ENCODE results near the gene MTG2.

MTG2 gene

DNA sequence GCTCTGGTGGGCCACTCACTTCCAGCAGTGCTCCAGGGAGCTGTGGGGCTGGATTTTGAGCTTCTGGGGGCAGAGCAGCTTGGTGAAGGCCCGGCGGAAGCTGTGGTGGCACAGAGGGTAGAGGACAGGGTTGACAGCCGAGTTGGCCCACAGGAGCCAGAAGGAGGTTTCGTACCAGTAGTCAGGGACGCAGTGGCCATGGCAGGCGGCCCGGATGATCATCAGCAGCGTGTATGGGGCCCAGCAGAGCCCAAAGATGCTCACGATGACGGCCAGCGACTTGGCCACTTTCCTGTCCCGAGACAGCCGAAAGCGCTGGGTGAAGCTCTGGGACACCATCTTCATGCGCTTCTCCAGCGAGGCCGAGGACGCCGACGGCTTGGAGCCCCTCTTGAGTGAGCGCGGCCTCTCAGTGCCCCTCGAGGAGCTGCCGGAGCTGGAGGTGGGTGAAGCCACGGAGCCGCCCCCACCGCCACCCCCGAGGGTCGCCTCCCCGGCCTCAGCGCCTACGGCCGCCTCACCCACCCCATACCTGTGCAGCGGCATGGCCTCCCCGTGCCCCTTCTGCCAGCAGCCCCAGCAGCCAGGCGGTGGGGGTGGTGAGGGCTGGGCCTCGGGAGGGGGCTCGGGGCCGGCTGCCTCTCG lies 33.3 kb downstream of the MTG2 start:
- no peak overlapping the region for H3K4me3 ChIP-seq (ENCODE audit: low read length)
- H3K4me2 ChIP-seq (ENCODE audit: low read depth, low read length) = no peak overlapping the region
- peaks cover 82% of the 10 kb centered on the region for H3K27me3 ChIP-seq (replicated peaks; ENCODE audit: insufficient read depth, low read length)
- H4K20me1 ChIP-seq (ENCODE audit: insufficient read depth, low read length) = 0 out of 2 replicates have a peak, but pooled peaks cover 3% of the 10 kb centered on the region
- no peaks in the 10 kb centered on the region for H3K9me3 ChIP-seq (replicated peaks; ENCODE audit: insufficient read depth, low read length)
- H3K9ac ChIP-seq (ENCODE audit: low read length) = no peak overlapping the region
- TF ChIP-seq CTCF (IDR thresholded peaks at IDR 0.05; ENCODE audit: low read length) = no peak
- TF ChIP-seq EZH2 (optimal IDR thresholded peaks at IDR 0.05; ENCODE audit: low read depth, low read length) = no peak
- TF ChIP-seq EZH2phosphoT487 (IDR thresholded peaks at IDR 0.05; ENCODE audit: low read length) = no peak
- no peaks in the 10 kb centered on the region for H3F3A ChIP-seq (ENCODE audit: insufficient read depth, low read length)
- no peak overlapping the region for H3K27ac ChIP-seq (ENCODE audit: low read length)
- H3K9me2 ChIP-seq (replicated peaks; ENCODE audit: insufficient read depth, low read length) = no peaks in the 10 kb centered on the region
- H3K4me1 ChIP-seq (ENCODE audit: low read length) = no peaks in the 10 kb centered on the region
- no peak overlapping the region for H2AFZ ChIP-seq (ENCODE audit: low read length)
- H3K79me2 ChIP-seq (ENCODE audit: low read length) = no peaks in the 10 kb centered on the region
- no peak for DNase-seq
- H3K36me3 ChIP-seq (replicated peaks; ENCODE audit: insufficient read depth, low read length) = no peaks in the 10 kb centered on the region

DNA sequence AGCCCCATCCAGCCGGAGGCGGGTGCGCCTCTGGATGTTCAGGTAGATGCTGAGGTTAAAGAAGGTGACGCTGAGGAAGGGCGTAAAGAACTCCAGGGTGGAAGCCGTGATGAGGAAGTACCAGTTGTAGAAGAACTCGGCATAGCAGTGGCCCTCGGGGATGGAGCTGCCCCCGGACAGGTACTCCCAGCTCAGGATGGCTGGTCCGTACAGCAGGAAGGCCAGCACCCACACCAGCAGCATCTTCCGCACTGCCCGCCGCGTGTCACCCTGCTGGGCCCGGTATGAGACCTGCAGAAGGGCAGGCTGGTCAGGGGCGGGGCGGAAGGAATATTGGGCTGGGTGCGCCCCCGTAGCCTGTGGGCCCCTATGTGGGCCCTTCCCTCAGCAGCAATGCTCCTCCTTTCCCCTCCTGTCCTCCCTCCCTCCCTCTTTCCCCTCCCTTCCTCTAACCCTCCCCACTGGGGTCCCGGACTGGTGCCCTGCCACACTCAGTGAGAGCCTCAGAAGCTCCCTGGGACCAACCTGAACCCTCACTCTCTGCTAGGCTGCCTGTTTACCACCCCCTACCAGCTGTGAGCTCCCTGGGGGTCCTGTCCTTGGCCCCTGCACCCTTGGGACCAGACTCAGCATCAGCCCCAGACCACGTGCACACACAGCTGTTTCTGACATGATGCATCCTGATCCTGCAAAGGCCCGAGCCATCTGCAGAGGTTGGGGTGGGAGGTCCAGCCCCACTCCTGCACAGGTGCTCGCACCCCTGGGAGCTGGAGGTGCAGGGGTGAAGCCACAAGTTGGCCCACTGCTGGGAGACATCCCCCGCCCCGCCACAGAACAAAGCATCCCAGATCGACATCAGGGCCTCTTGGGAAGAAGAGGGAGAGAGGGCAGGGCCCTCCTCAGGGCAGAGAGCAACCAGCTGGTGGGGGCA lies 34.1 kb downstream of the MTG2 start:
- no peaks in the 10 kb centered on the region for H3K79me2 ChIP-seq (ENCODE audit: low read length)
- H3K9ac ChIP-seq (ENCODE audit: low read length) = no peak overlapping the region
- H3K9me2 ChIP-seq (replicated peaks; ENCODE audit: insufficient read depth, low read length) = no peaks in the 10 kb centered on the region
- H3K4me3 ChIP-seq (ENCODE audit: low read length) = no peak overlapping the region
- no peak overlapping the region for H2AFZ ChIP-seq (ENCODE audit: low read length)
- H3K4me2 ChIP-seq (ENCODE audit: low read depth, low read length) = no peak overlapping the region
- H3F3A ChIP-seq (ENCODE audit: insufficient read depth, low read length) = no peaks in the 10 kb centered on the region
- H4K20me1 ChIP-seq (ENCODE audit: insufficient read depth, low read length) = 0 out of 2 replicates have a peak, but pooled peaks cover 3% of the 10 kb centered on the region
- peaks cover 82% of the 10 kb centered on the region for H3K27me3 ChIP-seq (replicated peaks; ENCODE audit: insufficient read depth, low read length)
- TF ChIP-seq CTCF (IDR thresholded peaks at IDR 0.05; ENCODE audit: low read length) = no peak
- no peak for TF ChIP-seq EZH2 (optimal IDR thresholded peaks at IDR 0.05; ENCODE audit: low read depth, low read length)
- no peak for TF ChIP-seq EZH2phosphoT487 (IDR thresholded peaks at IDR 0.05; ENCODE audit: low read length)
- H3K4me1 ChIP-seq (ENCODE audit: low read length) = no peaks in the 10 kb centered on the region
- H3K27ac ChIP-seq (ENCODE audit: low read length) = no peak overlapping the region
- H3K36me3 ChIP-seq (replicated peaks; ENCODE audit: insufficient read depth, low read length) = no peaks in the 10 kb centered on the region
- no peaks in the 10 kb centered on the region for H3K9me3 ChIP-seq (replicated peaks; ENCODE audit: insufficient read depth, low read length)
- no peak for DNase-seq

GRCh38 chr20:62217913-62218773 lies 35.3 kb downstream of the MTG2 start:
- Histone ChIP-seq H3K9ac (ENCODE audit: low read length) (no peak overlapping the region), H4K20me1 (ENCODE audit: insufficient read depth, low read length) (0 out of 2 replicates have a peak, but pooled peaks cover 3% of the 10 kb centered on the region), H3K4me2 (ENCODE audit: low read depth, low read length) (no peak overlapping the region), H2AFZ (ENCODE audit: low read length) (no peak overlapping the region), H3K4me3 (ENCODE audit: low read length) (no peak overlapping the region), H3K79me2 (ENCODE audit: low read length) (no peaks in the 10 kb centered on the region), H3K9me3 (replicated peaks; ENCODE audit: insufficient read depth, low read length) (no peaks in the 10 kb centered on the region), H3K36me3 (replicated peaks; ENCODE audit: insufficient read depth, low read length) (no peaks in the 10 kb centered on the region), H3K4me1 (ENCODE audit: low read length) (no peaks in the 10 kb centered on the region), H3K27ac (ENCODE audit: low read length) (no peak overlapping the region), H3K9me2 (replicated peaks; ENCODE audit: insufficient read depth, low read length) (no peaks in the 10 kb centered on the region), H3K27me3 (replicated peaks; ENCODE audit: insufficient read depth, low read length) (peaks cover 87% of the 10 kb centered on the region), H3F3A (ENCODE audit: insufficient read depth, low read length) (no peaks in the 10 kb centered on the region)
- TF ChIP-seq EZH2 (optimal IDR thresholded peaks at IDR 0.05; ENCODE audit: low read depth, low read length) (no peak), CTCF (IDR thresholded peaks at IDR 0.05; ENCODE audit: low read length) (no peak), EZH2phosphoT487 (IDR thresholded peaks at IDR 0.05; ENCODE audit: low read length) (no peak)
- DNase-seq = no peak

Measured in MM.1S (cell line).